GM23338 (cell line): ENCODE data around the gene SERGEF.

ENCODE experiments used
- NANOG ChIP-seq: IDR thresholded peaks from 2 replicates; pipeline ENCODE4 v1.6.1; 2016; ENCODE audit warnings: antibody characterized with exemption, borderline replicate concordance
- POLR2AphosphoS5 ChIP-seq: IDR thresholded peaks from 2 replicates; pipeline ENCODE4 v1.6.1; 2016; ENCODE audit warnings: antibody characterized with exemption, low read depth
- TF ChIP-seq, protein P1 (sequence below), 2 experiments: fragments of 200-600 bp in 1 of 2; sonication (generic) in 1 of 2; conservative IDR thresholded peaks; 2 replicates each; pipeline versions ENCODE4 v1.5.1 to v1.6.1; 2016 to 2017; ENCODE audit warnings: antibody characterized with exemption in 2 of 2, low read depth in 2 of 2, mild to moderate bottlenecking in 2 of 2, moderate library complexity in 1 of 2
- TF ChIP-seq, protein P2 (sequence below): IDR thresholded peaks from one replicate; pipeline ENCODE4 v1.6.1; 2018; ENCODE audit warnings: antibody characterized with exemption; ENCODE audit not compliant: unreplicated experiment

DNA sequence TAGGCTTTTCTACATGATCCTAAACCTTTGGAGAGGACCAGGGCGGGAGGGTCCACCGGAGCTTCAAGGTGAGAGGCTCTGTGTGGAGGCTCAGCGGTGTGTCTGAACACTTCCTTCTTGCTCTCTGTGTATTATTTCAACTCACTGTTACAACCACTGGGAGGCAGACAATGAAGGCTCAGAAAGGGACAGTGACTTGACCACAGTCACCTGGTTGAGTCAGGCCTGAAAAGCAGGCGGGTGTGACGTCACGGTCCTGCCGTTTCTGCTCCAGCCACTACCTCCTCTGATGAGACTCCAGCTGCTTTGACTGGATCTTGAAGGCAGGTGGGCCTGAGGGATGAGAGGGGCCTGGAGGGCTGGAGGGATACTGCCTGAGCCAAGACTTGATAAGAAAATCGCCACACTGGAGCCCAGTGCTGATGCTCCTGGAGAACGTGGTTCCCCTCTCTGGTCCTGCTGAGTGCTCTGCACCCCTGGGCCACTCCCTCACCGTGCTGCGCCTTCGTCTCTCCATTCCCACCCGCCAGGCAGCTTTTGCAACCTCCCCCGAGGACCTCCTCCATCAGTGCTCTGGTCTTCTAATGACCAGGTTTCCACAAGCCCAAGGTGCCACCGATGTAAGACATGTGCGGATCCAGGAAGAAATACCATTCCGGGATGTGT is 250.4 kb downstream of the SERGEF start:
- TF ChIP-seq POLR2AphosphoS5 (no peak), NANOG (no peak)
- TF ChIP-seq, protein P1, sequence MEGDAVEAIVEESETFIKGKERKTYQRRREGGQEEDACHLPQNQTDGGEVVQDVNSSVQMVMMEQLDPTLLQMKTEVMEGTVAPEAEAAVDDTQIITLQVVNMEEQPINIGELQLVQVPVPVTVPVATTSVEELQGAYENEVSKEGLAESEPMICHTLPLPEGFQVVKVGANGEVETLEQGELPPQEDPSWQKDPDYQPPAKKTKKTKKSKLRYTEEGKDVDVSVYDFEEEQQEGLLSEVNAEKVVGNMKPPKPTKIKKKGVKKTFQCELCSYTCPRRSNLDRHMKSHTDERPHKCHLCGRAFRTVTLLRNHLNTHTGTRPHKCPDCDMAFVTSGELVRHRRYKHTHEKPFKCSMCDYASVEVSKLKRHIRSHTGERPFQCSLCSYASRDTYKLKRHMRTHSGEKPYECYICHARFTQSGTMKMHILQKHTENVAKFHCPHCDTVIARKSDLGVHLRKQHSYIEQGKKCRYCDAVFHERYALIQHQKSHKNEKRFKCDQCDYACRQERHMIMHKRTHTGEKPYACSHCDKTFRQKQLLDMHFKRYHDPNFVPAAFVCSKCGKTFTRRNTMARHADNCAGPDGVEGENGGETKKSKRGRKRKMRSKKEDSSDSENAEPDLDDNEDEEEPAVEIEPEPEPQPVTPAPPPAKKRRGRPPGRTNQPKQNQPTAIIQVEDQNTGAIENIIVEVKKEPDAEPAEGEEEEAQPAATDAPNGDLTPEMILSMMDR (conservative IDR thresholded peaks at IDR 0.05; ENCODE audit: low read depth in 2 of 2): peak in 1 of 2 experiments; percentile 22; a peak in 1 of 4 replicates
- TF ChIP-seq, protein P2, sequence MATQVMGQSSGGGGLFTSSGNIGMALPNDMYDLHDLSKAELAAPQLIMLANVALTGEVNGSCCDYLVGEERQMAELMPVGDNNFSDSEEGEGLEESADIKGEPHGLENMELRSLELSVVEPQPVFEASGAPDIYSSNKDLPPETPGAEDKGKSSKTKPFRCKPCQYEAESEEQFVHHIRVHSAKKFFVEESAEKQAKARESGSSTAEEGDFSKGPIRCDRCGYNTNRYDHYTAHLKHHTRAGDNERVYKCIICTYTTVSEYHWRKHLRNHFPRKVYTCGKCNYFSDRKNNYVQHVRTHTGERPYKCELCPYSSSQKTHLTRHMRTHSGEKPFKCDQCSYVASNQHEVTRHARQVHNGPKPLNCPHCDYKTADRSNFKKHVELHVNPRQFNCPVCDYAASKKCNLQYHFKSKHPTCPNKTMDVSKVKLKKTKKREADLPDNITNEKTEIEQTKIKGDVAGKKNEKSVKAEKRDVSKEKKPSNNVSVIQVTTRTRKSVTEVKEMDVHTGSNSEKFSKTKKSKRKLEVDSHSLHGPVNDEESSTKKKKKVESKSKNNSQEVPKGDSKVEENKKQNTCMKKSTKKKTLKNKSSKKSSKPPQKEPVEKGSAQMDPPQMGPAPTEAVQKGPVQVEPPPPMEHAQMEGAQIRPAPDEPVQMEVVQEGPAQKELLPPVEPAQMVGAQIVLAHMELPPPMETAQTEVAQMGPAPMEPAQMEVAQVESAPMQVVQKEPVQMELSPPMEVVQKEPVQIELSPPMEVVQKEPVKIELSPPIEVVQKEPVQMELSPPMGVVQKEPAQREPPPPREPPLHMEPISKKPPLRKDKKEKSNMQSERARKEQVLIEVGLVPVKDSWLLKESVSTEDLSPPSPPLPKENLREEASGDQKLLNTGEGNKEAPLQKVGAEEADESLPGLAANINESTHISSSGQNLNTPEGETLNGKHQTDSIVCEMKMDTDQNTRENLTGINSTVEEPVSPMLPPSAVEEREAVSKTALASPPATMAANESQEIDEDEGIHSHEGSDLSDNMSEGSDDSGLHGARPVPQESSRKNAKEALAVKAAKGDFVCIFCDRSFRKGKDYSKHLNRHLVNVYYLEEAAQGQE: no peak
